ENCODE measurements around the gene VAV2.

GRCh38 chr9:133864011-133864410 lies 128.1 kb downstream of the VAV2 start:
- TF ChIP-seq EP300 (IDR thresholded peaks at IDR 0.05; ENCODE audit: borderline replicate concordance) (no peak), REST (IDR thresholded peaks at IDR 0.05; ENCODE audit: low read depth) (no peak)
